Prostate gland (tissue), 2 donors: ENCODE data around the gene MRO. TPM values are rescaled to one million over a fixed set of nuclear protein-coding genes. Genes with fewer than 3 reads are reported as not detected.

Source experiments
- DNase-seq: peaks from one replicate; pipeline ENCODE4 v3.0.0-alpha.2; 2019; ENCODE audit warnings: low spot score
- H3K27ac ChIP-seq, 2 donors: fragments of 200-600 bp; sonication (generic); 2 replicates each; pipeline ENCODE4 v1.5.1; 2017 to 2019
- H3K27me3 ChIP-seq: fragments of 200-600 bp; sonication (generic); replicated peaks from 2 replicates; pipeline ENCODE4 v1.5.1; 2019; ENCODE audit not compliant: insufficient read depth
- H3K36me3 ChIP-seq, 2 donors: fragments of 200-600 bp; sonication (generic); 1 replicate in 1 of 2; 2 replicates in 1 of 2; pipeline versions ENCODE4 v1.5.1 to v1.8.1; 2017 to 2019
- H3K4me1 ChIP-seq: fragments of 200-600 bp; sonication (generic); replicated peaks from 2 replicates; pipeline ENCODE4 v1.5.1; 2019
- H3K4me3 ChIP-seq, 2 donors: fragments of 200-600 bp; sonication (generic); 2 replicates each; pipeline ENCODE4 v1.5.1; 2017 to 2019
- H3K9me3 ChIP-seq: fragments of 200-600 bp; sonication (generic); 2 replicates; pipeline ENCODE4 v1.5.1; 2017
- POLR2A ChIP-seq: fragments of 450-650 bp; IDR thresholded peaks from one replicate; pipeline ENCODE4 v1.6.1; 2016; ENCODE audit warnings: antibody characterized with exemption, mild to moderate bottlenecking
- POLR2AphosphoS5 ChIP-seq: sonication (generic); formaldehyde crosslinking; IDR thresholded peaks from one replicate; pipeline ENCODE4 v1.6.1; 2017; ENCODE audit warnings: antibody characterized with exemption
- WGBS: methylation state at CpG from one replicate; pipeline ENCODE4 v1.1.5; 2018; 5-methylcytosine and 5-hydroxymethylcytosine counted together
- intact Hi-C: fragments of 100-400 bp; cut with DNase I; formaldehyde crosslinking; loops from one replicate; pipeline ENCODE4 v1.14.2; 2022
- total RNA-seq, 2 donors: library from RNA; depleted of rRNA; stranded (reverse); fragments of >200 nt; gene quantifications; one replicate each; pipeline ENCODE4 v1.1.0, GENCODE V29; 2016
- TF ChIP-seq, protein P1 (sequence below), 4 experiments: fragments of 200-600 bp in 2 of 4; fragments of 450-650 bp in 2 of 4; sonication (generic) in 2 of 4; IDR thresholded peaks; 1 replicate in 3 of 4; 2 replicates in 1 of 4; pipeline ENCODE4 v1.5.1; 2016 to 2019; ENCODE audit warnings: antibody characterized with exemption in 4 of 4, mild to moderate bottlenecking in 2 of 4, moderate library complexity in 2 of 4

MRO gene
- total RNA-seq, 2 donors from 2014 or later, result 0.23 to 64.8 TPM

DNA sequence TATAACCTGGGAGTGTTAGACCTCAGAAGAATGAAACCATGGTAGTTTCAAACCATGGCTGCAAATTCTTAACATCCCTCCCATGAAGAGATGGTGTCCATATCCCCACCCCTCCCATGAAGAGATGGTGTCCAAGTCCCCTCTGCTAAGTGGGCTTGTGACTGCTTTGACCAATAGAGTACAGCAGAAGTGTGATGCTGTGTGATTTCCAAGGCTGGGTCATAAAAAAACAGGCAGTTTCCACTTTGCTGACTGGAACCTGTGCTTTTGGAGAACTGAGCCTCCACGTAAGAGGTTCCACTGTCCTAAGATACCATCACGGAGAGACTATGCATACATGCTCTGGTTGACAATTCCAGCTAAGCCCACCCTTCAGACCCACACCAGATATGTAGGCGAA, 65.5 kb downstream of the MRO start:
- H3K36me3 ChIP-seq, result no peaks in the 10 kb centered on the region
- TF ChIP-seq, protein P1, sequence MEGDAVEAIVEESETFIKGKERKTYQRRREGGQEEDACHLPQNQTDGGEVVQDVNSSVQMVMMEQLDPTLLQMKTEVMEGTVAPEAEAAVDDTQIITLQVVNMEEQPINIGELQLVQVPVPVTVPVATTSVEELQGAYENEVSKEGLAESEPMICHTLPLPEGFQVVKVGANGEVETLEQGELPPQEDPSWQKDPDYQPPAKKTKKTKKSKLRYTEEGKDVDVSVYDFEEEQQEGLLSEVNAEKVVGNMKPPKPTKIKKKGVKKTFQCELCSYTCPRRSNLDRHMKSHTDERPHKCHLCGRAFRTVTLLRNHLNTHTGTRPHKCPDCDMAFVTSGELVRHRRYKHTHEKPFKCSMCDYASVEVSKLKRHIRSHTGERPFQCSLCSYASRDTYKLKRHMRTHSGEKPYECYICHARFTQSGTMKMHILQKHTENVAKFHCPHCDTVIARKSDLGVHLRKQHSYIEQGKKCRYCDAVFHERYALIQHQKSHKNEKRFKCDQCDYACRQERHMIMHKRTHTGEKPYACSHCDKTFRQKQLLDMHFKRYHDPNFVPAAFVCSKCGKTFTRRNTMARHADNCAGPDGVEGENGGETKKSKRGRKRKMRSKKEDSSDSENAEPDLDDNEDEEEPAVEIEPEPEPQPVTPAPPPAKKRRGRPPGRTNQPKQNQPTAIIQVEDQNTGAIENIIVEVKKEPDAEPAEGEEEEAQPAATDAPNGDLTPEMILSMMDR (IDR thresholded peaks at IDR 0.05), result no peak
- TF ChIP-seq POLR2AphosphoS5 (no peak), POLR2A (no peak)
- no peaks in the 10 kb centered on the region for H3K9me3 ChIP-seq
- H3K27ac ChIP-seq, result no peak overlapping the region
- H3K27me3 ChIP-seq, result no peaks in the 10 kb centered on the region
- intact Hi-C loops, result loop anchor here (10.0 kb wide), 1 partner anchor 199 kb away; no protein-coding TSS in a partner anchor
- 96% methylated on average over 3 of the region's 3 CpGs for WGBS
- H3K4me1 ChIP-seq, result no peaks in the 10 kb centered on the region
- no peak overlapping the region for H3K4me3 ChIP-seq
- DNase-seq, result no peak

GRCh38 chr18:50753311-50753710, 66.5 kb downstream of the MRO start:
- DNase-seq, result no peak
- no peaks in the 10 kb centered on the region for H3K9me3 ChIP-seq
- intact Hi-C loops, result loop anchor here (10.0 kb wide), 1 partner anchor 199 kb away; no protein-coding TSS in a partner anchor
- TF ChIP-seq, protein P1 (IDR thresholded peaks at IDR 0.05), result no peak
- TF ChIP-seq POLR2AphosphoS5 (no peak), POLR2A (no peak)
- WGBS, result 62% methylated on average over 1 of the region's 1 CpG
- H3K36me3 ChIP-seq, result no peaks in the 10 kb centered on the region
- no peak overlapping the region for H3K27ac ChIP-seq
- no peaks in the 10 kb centered on the region for H3K27me3 ChIP-seq
- no peak overlapping the region for H3K4me3 ChIP-seq
- H3K4me1 ChIP-seq, result no peaks in the 10 kb centered on the region

- TF ChIP-seq POLR2AphosphoS5 (no peak), POLR2A (no peak)
- TF ChIP-seq, protein P1 (IDR thresholded peaks at IDR 0.05), result no peak
- intact Hi-C loops, result loop anchor here (10.0 kb wide), 1 partner anchor 197 kb away; no protein-coding TSS in a partner anchor
- WGBS, result 70% methylated on average over 1 of the region's 1 CpG
- H3K27me3 ChIP-seq, result no peaks in the 10 kb centered on the region
- no peaks in the 10 kb centered on the region for H3K9me3 ChIP-seq
- DNase-seq, result no peak
- H3K36me3 ChIP-seq, result no peaks in the 10 kb centered on the region
- no peak overlapping the region for H3K4me3 ChIP-seq
- no peak overlapping the region for H3K27ac ChIP-seq
- H3K4me1 ChIP-seq, result no peaks in the 10 kb centered on the region
Measured at GRCh38 chr18:50751947-50752346, 67.9 kb downstream of the MRO start.

- Histone ChIP-seq H3K4me3 (no peak overlapping the region), H3K9me3 (no peaks in the 10 kb centered on the region), H3K4me1 (no peaks in the 10 kb centered on the region), H3K36me3 (no peaks in the 10 kb centered on the region), H3K27me3 (no peaks in the 10 kb centered on the region), H3K27ac (no peak overlapping the region)
- no peak for TF ChIP-seq POLR2A
- no peak for TF ChIP-seq POLR2AphosphoS5
- TF ChIP-seq, protein P1 (IDR thresholded peaks at IDR 0.05), result no peak
- 53% methylated on average over 5 of the region's 5 CpGs for WGBS
- DNase-seq, result no peak
- intact Hi-C loops, result loop anchor here (10.0 kb wide), 1 partner anchor 197 kb away; no protein-coding TSS in a partner anchor
Measured at GRCh38 chr18:50751490-50751889, 68.3 kb downstream of the MRO start.

DNA sequence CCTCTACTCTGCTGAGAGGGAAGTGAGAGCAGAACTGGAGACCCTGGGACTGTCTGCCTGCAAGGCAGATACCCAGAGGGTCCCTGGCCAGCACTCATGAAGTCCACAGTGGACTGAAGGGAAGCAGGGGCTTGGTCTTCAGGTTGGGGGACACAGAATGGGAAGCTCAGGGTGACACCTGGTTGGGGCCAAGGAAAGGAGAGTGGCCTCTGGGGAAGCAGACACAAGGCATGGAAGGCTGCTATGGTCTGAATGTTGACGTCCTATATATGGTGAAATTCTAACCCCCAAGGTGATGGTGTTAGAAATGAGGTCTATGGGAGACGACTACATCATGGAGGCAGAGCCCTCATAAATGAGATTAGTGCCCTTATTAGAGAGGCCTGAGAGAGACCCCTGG, 69.3 kb downstream of the MRO start:
- DNase-seq, result no peak
- intact Hi-C loops, result loop anchor here (10.0 kb wide), 1 partner anchor 196 kb away; no protein-coding TSS in a partner anchor
- Histone ChIP-seq H3K4me1 (no peaks in the 10 kb centered on the region), H3K27me3 (no peaks in the 10 kb centered on the region), H3K27ac (no peak overlapping the region), H3K36me3 (no peaks in the 10 kb centered on the region), H3K9me3 (no peaks in the 10 kb centered on the region), H3K4me3 (no peak overlapping the region)
- TF ChIP-seq POLR2AphosphoS5, result no peak
- TF ChIP-seq, protein P1 (IDR thresholded peaks at IDR 0.05), result no peak
- no peak for TF ChIP-seq POLR2A
- 97% methylated on average over 2 of the region's 2 CpGs for WGBS
